Stimulated activated CD8-positive, alpha-beta memory T cell treated with anti-CD3 and anti-CD28 coated beads, Interleukin-2, amount 100 ng/mL, for 1 hour (primary cell): ENCODE data around the gene LGALS7.

ENCODE experiments used
- DNase-seq, 2 donors: peaks; one replicate each; pipeline ENCODE4 v3.0.0-alpha.2; 2020; ENCODE audit warnings: low read depth in 2 of 2

Gene LGALS7

DNA sequence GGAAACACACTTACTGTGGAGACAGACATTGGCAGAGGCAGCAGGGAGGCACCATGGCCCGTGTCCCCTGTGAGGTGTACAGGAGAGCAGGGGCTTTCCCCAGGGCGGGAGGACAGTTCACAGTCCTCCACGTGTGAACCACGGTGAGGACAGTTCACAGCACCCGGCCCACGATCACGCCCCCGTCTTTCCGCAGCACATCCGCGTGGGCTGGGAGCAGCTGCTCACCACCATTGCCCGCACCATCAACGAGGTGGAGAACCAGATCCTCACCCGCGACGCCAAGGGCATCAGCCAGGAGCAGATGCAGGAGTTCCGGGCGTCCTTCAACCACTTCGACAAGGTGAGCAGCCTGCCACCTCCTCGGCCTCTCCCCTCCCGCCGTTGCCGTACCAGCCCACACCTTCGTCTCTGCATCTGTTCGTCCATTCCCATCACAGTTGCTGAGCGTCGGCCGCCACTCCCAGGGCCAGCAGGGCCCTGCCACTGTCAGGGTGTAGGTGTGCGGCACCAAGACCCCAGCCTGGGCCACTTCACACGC lies 46.5 kb downstream of the LGALS7 start:
- DNase-seq: no peak

DNA sequence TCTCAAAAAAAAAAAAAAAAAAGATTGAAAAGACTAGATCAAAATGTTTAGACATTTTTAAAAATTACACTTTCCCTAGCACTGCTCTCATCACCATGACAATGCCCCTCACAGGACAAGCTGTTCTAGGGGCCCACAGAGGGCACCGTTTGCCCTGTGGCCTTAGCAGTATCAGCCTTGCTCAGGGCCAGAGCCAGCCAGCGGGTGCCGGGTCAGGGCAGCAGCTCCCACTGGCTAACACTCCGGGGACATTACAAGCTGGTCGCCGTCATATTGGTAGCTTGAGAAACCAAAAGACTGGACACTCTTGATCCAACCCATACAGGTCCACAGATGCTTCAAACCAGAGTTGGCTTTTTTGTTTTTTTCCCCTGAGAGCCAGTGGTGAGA lies 47.0 kb downstream of the LGALS7 start:
- no peak for DNase-seq

DNA sequence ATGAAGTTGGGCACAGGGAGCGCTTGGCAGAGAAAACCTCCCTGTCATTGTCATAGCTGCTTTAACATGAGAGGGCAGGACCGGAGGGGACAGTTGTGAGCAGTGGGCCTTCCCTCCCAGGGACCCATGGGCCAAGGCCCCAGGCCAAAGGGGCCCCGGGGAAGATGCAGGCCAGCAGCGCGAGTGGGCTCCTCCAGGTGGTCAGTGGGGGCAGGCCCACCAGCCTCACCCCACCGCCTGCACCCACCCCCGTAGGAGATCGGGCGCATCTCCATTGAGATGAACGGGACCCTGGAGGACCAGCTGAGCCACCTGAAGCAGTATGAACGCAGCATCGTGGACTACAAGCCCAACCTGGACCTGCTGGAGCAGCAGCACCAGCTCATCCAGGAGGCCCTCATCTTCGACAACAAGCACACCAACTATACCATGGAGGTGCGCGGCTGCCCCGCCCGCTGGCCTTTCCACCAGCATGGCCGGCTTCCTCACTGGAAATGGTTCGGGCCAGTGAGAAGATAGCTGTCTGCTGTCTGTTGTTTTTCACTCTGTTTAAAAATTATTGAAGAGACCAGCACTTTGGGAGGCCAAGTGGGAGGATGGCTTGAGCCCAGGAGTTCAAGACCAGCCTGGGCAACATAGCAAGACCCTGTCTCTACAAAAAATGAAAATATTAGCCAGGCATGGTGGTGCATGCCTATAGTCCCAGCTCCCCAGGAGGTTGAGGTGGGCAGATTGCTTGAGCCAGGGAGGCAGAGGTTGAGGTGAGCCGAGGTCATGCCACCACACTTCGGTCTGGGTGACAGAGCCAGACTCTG lies 47.6 kb downstream of the LGALS7 start:
- DNase-seq: no peak

DNA sequence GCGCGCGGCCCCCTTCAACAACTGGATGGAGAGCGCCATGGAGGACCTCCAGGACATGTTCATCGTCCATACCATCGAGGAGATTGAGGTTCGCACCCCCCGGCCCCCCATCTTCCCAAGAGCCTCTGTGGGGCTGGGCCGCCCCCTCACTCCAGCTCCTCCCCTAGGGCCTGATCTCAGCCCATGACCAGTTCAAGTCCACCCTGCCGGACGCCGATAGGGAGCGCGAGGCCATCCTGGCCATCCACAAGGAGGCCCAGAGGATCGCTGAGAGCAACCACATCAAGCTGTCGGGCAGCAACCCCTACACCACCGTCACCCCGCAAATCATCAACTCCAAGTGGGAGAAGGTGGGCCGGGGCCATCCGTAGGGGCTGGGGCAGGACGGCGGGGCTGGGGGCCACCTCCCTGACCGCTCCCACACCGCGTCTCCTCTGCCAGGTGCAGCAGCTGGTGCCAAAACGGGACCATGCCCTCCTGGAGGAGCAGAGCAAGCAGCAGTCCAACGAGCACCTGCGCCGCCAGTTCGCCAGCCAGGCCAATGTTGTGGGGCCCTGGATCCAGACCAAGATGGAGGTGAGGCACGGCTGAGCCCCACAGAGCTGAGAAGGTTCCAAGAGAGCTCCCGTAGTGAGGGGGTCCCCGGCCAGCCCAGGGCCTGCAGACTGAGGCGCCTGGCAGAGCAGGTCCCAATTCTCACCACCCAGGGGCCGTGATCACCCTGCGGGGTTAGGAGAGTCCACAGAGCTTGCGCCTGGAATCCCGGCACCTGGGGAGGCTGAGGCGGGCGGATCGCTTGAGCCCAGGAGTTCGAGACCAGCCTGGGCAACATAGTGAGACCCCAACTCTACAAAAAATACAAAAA lies 49.1 kb downstream of the LGALS7 start:
- no peak for DNase-seq

DNA sequence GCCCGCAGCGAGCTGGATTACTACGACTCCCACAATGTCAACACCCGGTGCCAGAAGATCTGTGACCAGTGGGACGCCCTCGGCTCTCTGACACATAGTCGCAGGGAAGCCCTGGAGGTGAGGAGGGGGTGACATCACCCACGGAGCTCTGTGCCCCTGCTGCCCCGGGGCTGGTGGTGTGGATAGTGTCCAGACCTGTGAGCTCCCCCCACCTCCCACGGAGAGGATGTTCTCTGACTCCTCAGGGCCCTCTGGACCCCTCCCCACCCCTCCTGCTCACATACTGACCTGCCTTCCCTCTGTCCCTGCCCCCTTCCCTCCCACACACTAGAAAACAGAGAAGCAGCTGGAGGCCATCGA lies 49.7 kb downstream of the LGALS7 start:
- no peak for DNase-seq

DNA sequence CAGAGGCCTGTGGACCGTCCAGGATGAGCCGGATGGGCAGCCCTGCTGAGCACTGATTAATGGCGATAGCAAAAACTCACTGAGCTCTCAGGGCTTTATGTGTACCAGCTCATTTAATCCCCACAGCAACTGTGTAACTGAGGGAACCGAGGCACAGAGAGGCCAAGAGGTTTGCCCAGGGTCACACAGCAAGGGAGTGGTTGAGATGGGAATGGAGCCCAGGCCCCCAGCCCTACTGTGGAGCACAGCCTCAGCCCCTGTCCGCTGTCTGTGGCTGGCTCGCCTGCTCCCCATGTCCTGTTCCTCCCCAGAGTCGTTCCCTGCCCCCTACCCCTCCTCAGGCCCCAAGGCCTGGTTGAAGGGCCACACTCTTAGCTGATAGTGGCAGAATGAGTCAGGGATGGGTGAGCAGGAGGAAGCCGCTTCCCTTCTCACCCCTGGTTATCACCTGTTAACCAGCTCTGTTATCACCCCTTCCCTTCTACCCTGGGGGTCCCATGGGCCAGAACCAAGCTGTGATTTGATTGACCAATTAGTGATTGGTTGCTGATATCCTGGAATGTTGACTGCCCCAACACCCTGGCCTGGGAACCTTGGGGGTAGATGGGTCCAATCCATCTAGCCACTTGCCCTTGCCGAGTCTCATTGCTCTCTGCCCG lies 50.2 kb downstream of the LGALS7 start:
- DNase-seq: no peak

DNA sequence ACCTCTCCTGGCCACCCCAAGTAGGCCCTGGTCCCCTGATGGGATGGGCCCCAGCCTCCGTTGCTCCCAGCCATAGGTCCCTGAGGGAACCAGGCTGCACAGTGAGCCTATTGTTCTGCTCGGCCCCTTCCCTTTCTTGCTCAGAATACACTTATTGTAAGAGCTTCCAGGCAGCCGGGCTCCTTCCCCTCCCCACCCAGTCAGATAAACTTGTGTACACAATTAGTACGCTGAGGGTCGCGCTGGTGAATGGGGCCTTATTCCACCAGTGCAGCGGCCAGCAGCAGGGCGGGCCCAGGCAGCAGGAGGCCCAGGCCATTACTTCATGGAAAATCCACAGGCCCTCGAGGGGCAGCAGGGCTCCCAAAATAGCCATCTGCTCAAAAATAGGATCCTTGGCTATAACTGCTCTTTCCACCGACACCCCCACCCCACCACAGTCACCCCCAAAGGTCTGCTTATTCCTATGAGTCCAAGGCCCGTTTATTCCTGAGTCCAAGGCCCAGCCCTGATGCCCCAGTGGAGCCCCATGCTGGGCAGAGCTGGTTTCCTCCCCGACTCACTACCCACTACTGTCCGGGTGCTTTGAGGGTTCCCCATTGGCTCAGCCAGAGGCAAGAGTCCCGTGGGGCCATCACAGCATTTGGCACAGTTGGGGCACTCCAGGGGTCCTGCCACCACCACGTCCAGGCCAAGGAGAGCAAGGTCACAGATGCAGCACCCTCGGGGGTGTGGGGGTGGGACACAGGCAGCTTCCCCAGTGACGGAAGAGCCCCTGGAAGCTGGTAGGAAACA lies 51.1 kb downstream of the LGALS7 start:
- no peak for DNase-seq

DNA sequence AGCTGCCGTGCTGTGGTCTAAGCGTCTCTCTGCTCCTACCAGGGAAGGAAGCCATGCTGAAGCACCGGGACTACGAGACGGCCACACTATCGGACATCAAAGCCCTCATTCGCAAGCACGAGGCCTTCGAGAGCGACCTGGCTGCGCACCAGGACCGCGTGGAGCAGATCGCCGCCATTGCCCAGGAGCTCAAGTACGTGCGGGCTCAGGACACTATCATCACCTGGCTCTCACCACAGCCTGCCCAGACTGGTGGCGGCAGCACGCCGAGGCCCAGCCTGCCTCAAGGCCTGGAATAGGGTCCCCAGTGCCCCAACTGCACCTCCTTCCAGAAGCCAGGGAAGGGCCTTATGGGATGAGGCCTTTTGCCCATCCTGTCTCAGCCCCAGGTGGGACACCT lies 51.8 kb downstream of the LGALS7 start:
- no peak for DNase-seq
